ENCODE results near the gene ZNF672.

- TF ChIP-seq EZH2 (IDR thresholded peaks at IDR 0.05; ENCODE audit: insufficient read depth, poor library complexity, severe bottlenecking), result no peak
- TF ChIP-seq EZH2phosphoT487 (IDR thresholded peaks at IDR 0.05; ENCODE audit: insufficient read depth, low read depth), result no peak
Observed at GRCh38 chr1:248860007-248860406, 22.0 kb downstream of the ZNF672 start.

All from GM23248 (cell line).